HG02943 (cell line): ENCODE results near the gene KCNQ5.
A peak's percentile ranks its signal among the peaks of the same experiment; 100 is the strongest.

Source experiments
- ATAC-seq: cut with Tn5 transposase; IDR thresholded peaks from one replicate; pipeline ENCODE4 v1.9.1; 2021; ENCODE audit warnings: mild to moderate bottlenecking, low read depth, moderate library complexity; ENCODE audit not compliant: unreplicated experiment

KCNQ5 gene

DNA sequence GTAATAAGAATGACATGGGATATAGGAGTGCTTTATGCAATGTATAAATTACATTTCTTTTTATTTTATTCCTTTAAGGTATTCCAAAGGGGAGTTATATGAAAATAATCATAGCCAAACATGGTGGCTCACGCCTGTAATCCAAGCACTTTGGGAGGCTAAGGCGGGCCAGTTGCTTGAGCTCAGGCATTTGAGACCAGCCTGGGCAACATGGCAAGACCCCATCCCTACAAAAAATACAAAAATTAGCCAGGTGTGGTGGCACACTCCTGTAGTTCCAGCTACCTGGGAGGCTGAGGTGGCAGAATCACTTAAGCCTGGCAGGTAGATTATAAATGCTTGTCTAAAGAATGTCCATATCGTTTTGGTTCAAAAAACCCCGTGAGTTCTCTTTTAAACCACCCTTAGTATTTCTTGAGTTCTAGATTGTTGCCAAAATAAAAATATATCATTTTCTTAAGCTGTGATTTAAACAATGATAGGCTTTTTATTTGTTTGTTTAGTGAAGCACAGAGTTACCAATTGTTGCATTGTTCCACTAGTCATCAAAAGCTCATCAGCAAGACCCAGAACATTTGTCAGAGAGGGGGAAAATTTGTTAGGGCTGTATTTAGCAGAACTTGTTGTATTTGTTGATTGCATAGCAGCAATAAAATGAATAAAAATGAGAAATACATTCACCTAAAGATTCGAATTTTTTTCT is 457.2 kb downstream of the KCNQ5 start:
- ATAC-seq, result no peak

- ATAC-seq, result no peak
These were observed 457.7 kb downstream of the KCNQ5 start for GRCh38 chr6:73079611-73079955.

DNA sequence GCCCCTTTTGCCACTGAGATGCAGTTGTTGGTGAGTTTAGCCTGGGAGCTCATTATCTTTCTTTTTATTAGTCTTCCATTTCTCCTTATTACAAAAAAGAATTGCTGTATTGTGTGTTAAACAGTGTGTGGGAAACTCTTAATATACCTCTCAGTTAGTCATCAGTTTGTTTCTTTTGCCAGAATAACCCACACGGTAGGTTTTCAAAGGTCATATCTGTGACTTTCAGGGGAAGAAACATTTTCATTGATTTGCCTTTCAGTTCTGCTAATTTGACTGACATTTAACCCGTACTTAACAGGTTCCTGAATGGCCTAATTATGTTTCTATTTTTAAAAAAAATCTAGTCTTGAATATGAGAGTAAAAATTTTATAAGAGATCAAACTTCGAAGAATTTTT is 458.1 kb downstream of the KCNQ5 start:
- no peak for ATAC-seq

DNA sequence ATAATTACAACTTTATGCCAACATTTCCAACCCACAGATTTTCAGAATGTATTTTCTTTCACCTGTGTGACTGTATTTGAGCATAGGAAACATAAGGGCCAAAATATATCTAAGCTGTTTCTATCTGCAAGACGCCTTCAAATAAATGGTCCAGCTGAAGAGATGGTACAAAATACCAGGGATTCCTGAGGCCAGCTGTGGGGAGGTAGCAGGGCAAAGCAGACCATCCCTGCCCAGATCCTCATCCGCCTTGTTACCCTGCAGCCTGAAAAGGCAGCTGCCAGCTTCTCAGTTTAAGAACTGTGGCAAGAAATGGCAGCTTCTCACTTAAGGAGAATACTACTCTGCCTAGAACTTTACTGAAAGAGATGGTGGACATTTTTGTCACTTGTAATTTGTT is 460.1 kb downstream of the KCNQ5 start:
- ATAC-seq, result no peak

- no peak for ATAC-seq
These were observed 462.0 kb downstream of the KCNQ5 start for GRCh38 chr6:73083886-73084285.

DNA sequence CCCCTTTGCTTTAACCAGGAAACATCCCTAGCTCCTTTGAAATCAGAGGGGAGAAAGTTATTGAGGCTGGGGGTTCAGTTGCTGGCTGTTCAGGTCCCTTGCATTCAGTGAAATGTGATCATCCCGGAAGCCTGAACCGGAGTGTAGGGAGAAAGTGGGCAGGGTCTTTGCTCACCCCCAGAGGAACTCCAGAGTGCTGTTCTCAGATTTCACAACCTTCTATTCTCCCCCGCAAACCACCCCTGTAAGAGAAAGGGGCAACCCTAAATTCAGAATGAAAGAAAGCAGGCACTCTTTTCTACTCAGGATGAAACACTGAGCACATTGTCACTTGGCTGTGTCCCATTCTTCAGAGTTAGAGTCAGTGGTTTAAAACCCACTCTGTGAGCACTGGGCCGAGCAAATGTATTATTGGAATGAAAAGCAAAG is 463.6 kb downstream of the KCNQ5 start:
- ATAC-seq, result no peak

- ATAC-seq, result no peak
These were observed 464.9 kb downstream of the KCNQ5 start for GRCh38 chr6:73086726-73087125.

DNA sequence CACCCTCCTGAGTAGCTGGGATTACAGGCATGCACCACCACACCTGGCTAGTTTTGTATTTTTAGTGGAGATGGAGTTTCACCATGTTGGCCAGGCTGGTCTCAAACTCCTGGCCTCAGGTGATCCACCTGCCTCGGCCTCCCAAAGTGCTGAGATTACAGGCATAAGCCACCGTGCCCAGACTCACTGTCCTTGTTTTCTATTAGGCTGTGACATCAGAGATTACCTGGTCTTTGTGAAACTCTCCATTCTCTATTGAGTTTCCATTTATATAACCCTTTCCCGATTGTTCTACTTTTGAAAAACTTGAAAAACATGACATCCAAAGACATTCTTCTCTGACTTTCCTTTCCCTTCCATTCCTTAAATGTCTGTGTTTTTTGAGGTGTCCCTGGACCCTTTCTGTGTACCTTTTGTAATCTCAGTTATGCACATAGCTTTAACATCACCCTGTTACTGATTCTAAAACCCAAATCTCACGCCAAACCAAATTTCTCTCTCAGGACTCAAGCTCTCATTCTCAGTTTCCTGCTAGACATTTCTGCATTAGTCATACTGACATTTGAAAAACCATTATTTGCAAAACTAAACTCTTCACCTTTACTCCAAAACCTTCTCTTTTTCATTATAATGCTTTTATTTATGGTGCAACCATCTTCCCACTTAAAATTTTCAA is 466.4 kb downstream of the KCNQ5 start:
- no peak for ATAC-seq

DNA sequence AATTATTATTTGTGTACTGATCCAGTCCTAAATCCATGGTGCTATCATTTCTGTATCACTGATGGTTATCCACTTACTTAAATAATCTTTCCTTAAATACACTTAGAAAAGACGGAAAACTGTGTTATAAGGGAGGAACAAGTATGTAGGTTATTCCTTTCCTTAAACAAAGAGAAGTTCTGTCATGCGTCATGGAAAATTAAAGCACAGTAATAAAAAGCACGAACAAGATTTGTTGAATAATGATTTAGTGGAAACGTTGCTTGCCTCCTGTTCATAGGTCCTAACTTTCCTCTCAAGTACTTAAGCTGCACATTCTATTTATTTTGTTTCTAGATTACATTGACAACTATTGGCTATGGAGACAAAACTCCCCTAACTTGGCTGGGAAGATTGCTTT is 483.1 kb downstream of the KCNQ5 start:
- no peak for ATAC-seq

GRCh38 chr6:73107016-73107415 is 485.2 kb downstream of the KCNQ5 start:
- no peak for ATAC-seq

DNA sequence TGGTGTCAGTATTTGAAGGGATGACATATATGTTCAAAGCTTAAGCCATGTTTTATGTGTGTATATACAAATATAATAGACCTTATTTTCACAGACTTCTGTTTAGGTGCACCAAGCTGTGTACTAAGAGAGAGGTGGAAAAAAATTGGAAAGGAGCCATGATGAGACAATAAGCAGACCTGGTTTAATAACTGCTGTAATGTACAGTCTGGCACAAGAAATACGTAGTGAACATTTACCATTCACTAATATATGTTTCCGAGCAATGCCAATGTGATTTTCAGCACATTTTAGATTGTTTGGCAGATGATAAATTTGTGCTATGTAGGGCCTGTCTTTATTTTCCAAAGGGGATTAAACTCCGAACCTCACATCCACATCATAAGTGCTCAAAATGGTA is 487.1 kb downstream of the KCNQ5 start:
- no peak for ATAC-seq

GRCh38 chr6:73109659-73110058 is 487.8 kb downstream of the KCNQ5 start:
- no peak for ATAC-seq

GRCh38 chr6:73116330-73116729 is 494.5 kb downstream of the KCNQ5 start:
- no peak for ATAC-seq

DNA sequence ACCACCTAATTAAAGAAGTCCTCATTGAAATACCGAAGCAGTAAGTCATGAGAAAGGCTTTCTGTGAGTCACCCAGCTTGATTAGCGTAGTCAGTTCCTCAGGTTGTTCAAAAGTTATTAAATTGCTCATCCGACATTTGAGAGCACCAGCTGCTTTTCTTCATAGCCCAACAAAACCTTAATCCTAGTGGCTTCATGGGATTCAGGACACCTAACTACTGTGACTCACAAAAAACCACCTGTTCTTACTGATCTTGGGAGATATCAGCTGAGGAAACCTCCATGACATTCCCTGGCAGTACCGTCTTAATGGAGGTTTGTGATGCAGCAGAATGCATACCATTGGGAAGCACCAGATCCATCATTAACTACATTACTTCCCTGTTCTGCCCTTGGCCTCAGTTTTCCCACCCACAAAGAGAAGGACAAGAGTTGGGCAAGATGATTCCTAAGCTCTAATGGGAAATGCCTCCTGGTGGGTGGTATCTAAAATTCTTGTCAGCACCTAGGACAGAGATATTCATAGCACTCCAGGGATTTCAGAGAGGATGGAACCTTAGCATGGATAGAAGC is 499.6 kb downstream of the KCNQ5 start:
- no peak for ATAC-seq

- no peak for ATAC-seq
These were observed 501.9 kb downstream of the KCNQ5 start for GRCh38 chr6:73123632-73124329.

- peak; percentile 88 for ATAC-seq
These were observed 508.0 kb downstream of the KCNQ5 start for GRCh38 chr6:73129653-73130443.

DNA sequence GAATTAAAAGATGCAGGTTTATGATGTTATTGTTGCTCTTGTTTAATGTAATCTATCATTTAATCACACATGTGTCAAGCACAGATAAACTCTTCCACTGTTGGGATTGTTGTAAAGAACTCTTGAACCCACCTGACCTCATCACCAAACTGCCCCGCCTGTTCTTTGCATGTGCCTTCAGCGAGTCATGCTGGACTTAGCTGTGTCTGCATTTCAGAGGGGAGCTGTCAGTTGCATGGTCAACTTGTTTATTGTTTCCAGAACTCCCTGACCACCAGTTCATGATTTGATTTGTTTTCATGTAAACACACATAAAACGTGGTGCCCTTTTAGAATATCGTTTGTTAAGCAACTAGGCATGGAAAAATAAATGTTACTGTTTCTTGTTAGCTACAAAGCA is 509.8 kb downstream of the KCNQ5 start:
- ATAC-seq, result no peak

DNA sequence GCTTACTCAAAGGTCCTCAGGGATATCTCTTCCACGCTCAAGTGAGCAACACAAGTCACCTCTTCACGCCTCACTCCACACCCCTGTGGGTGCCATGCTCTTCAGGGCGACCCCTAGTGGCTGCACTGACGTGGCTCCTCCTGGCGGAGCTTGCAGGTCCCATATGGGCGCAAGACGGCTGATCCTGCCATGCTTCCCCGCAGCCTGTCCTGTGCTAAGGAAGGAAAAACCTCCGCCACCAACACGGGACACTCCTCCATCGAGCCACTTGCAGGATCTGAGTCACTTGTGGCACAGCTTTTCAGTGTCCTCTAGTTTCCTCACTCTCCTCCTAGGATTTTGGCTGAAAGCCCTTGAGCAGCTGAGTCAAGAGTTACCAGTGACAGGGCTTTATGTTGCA is 512.7 kb downstream of the KCNQ5 start:
- ATAC-seq, result no peak

DNA sequence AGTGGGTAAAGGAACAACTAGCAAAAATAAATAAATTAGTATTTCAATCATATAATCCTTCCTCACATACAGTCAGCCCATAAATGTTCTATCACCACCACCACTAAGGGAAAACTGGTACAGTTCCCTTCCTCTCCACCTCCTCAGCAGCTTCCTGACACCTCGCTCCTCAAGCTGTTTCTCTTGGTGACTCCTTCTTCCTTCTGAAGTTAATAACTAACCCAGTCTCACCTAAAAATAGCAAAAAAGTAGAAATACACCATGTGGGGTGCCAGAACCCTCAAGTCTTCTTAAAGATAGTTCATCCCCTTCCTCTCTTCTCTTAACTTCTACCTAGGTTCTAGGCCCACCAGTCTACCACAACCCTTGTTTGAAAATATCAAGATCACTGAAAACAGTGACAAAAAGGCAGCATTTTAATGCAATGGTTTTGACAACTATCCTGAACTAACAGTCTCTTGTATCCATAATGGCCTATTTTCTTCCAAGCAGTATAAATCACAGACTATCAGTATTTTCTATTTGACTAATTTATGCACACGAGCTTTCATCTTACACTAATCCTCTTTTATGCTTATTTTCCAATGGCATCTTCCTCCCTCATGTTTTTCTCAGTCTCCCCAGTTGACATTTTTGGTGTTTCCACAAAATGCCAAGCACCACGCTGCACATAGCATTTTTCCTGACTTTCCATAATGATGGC is 518.0 kb downstream of the KCNQ5 start:
- ATAC-seq, result peak; percentile 54

GRCh38 chr6:73143551-73143950 is 521.7 kb downstream of the KCNQ5 start:
- ATAC-seq, result no peak
